Naive B cell (primary cell): ENCODE measurements around the gene EPHA3. TPM values are rescaled to one million over a fixed set of nuclear protein-coding genes. Genes with fewer than 3 reads are reported as not detected.

Experiments
- ATAC-seq, 2 donors: fragments of 150-1000 bp; cut with Tn5 transposase; 2 replicates each; pipeline ENCODE4 v1.10.0; 2021; ENCODE audit warnings: low read depth in 2 of 2, mild to moderate bottlenecking in 2 of 2, moderate library complexity in 2 of 2
- DNase-seq: peaks from one replicate; pipeline ENCODE4 v3.0.0; 2022
- H3K27ac Mint-ChIP-seq, 6 donors: one replicate each; pipeline ENCODE4 v1.8.0; 2020 to 2022; ENCODE audit warnings: mild to moderate bottlenecking in 6 of 6, mixed read lengths in 6 of 6, moderate library complexity in 5 of 6, inconsistent platforms in 2 of 6
- H3K27me3 Mint-ChIP-seq, 3 donors: one replicate each; pipeline ENCODE4 v1.8.0; 2021 to 2022; ENCODE audit warnings: mixed read lengths in 3 of 3, mild to moderate bottlenecking in 1 of 3
- H3K36me3 Mint-ChIP-seq, 2 donors: one replicate each; pipeline ENCODE4 v1.8.0; 2020 to 2022; ENCODE audit warnings: mixed read lengths in 2 of 2, inconsistent platforms in 1 of 2, mild to moderate bottlenecking in 1 of 2
- H3K4me1 Mint-ChIP-seq, 3 donors: one replicate each; pipeline ENCODE4 v1.8.0; 2020 to 2022; ENCODE audit warnings: mixed read lengths in 3 of 3, inconsistent platforms in 1 of 3, mild to moderate bottlenecking in 1 of 3, moderate library complexity in 1 of 3
- H3K4me3 Mint-ChIP-seq, 8 donors: one replicate each; pipeline ENCODE4 v1.8.0; 2020 to 2022; ENCODE audit warnings: mild to moderate bottlenecking in 8 of 8, mixed read lengths in 8 of 8, moderate library complexity in 8 of 8, inconsistent platforms in 2 of 8
- H3K9me3 Mint-ChIP-seq, 7 donors: one replicate each; pipeline ENCODE4 v1.8.0; 2020 to 2022; ENCODE audit warnings: mixed read lengths in 7 of 7, mild to moderate bottlenecking in 5 of 7, inconsistent platforms in 2 of 7, moderate library complexity in 1 of 7
- polyA plus RNA-seq, 6 donors: library from polyadenylated mRNA; unstranded; fragments of 300-500 nt; fragmentation: Illumina TruSeq; gene quantifications; one replicate each; pipeline ENCODE4 v1.2.3, GENCODE V29; 2021; ENCODE audit warnings: low read depth in 6 of 6

The EPHA3 gene
- polyA plus RNA-seq, 6 donors from 2014 or later, result not detected

DNA sequence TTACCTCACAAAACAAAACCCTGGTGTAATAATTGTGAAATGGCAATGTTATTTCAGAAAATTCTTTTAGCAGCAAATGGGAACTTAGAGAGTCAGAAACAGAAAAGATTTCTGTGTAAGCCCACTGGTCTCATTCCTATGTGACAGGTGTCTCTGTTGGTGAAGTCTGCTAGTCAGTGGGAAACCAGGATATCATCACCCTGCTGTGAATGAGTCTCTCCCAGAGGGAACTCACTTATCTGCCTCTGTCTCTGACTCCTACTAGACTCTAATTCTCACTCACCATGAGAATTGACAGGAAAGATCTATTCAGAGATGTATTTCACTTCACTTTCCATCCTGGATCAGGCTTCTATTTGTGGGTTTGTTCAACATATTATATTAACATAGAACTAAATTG lies 266.0 kb downstream of the EPHA3 start:
- Mint-ChIP-seq H3K4me1 (no peaks in the 10 kb centered on the region), H3K27ac (no peak overlapping the region), H3K36me3 (no peaks in the 10 kb centered on the region), H3K4me3 (no peak overlapping the region), H3K9me3 (peaks cover 0 to 7% (median 2%) of the 10 kb centered on the region in 7 donors), H3K27me3 (no peaks in the 10 kb centered on the region)
- no peak for DNase-seq
- no peak for ATAC-seq

DNA sequence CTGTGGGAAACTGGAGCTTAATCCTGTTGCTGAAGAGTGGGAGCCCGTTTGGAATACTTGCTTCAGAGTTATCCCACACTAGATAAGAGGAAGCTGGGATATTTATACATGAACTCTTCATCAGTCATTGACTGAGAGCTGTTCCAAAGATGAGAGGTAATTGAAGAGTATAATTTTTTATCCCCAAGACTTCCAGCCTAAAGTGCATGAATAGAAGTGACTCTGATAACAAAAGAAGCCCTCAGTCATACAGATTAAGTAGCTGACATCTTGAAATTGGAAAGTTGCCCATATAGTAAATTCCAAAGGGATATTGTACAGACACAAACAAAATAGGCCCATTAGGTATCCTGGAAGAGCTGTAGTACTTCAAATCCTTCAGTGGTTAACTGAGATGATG lies 268.0 kb downstream of the EPHA3 start:
- no peaks in the 10 kb centered on the region for H3K4me1 Mint-ChIP-seq
- H3K36me3 Mint-ChIP-seq, result no peaks in the 10 kb centered on the region
- no peak overlapping the region for H3K4me3 Mint-ChIP-seq
- peaks cover 0 to 7% (median 0%) of the 10 kb centered on the region in 7 donors for H3K9me3 Mint-ChIP-seq
- no peak overlapping the region for H3K27ac Mint-ChIP-seq
- H3K27me3 Mint-ChIP-seq, result no peaks in the 10 kb centered on the region
- no peak for DNase-seq
- no peak for ATAC-seq

DNA sequence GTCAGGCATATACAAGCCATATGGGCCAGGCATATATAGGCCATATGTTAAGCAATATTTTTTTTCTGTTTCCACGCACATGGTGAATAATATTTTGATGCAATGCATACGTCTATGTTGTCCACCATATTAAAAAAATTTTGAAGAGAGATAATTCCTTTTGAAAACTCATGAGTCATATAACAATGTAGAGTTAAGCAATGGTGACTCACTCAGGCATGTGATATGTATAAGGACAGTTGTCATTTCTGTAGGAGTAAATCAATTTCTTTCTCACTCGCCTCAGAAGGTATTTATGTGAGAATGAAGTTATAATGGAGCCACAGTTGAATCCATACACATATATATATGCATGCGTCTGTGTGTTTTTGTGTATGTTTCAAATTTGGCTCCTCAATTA lies 272.6 kb downstream of the EPHA3 start:
- DNase-seq, result no peak
- peaks cover 0 to 9% (median 2%) of the 10 kb centered on the region in 7 donors for H3K9me3 Mint-ChIP-seq
- no peak for ATAC-seq
- no peak overlapping the region for H3K4me3 Mint-ChIP-seq
- no peaks in the 10 kb centered on the region for H3K27me3 Mint-ChIP-seq
- H3K27ac Mint-ChIP-seq, result no peak overlapping the region
- no peaks in the 10 kb centered on the region for H3K4me1 Mint-ChIP-seq
- no peaks in the 10 kb centered on the region for H3K36me3 Mint-ChIP-seq

DNA sequence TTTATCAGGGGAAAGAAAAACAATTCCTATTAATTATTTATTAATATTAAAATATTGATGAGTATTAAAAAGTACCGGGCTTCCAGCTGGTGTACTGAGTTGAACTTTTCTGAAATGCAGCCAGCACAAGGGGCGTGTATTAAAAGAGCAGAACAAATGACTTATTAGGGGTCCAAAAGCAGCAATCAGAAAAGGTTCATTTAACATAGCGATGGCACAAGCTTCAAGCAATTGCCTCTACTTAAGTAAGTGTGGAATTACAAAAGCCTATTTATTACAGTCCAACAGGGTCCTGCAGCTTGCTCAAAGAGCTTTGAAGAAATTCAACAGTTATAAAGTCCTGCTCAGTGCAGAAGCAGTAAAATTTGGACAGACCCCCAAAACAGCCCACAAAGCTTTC lies 285.6 kb downstream of the EPHA3 start:
- peaks cover 0 to 9% (median 0%) of the 10 kb centered on the region in 7 donors for H3K9me3 Mint-ChIP-seq
- no peak for ATAC-seq

DNA sequence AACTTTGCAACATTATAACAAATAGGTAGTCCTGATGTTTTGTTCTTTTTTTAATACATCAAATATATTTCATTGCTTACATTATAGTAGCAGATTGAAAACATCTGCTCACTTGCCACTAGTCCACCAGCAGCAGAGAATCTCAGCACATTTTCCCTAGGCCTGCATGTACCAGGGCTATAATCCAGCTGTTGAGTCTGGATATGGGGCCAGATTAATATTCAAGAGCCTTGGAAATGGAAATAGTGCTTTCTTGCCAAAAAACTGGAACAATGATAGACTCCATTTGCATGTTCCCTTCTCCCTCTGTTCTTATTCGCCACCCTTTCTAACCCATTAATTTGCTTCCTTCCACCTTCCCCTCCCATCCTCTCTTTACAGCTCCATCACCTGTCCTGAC lies 288.0 kb downstream of the EPHA3 start:
- no peaks in the 10 kb centered on the region for H3K27me3 Mint-ChIP-seq
- no peaks in the 10 kb centered on the region for H3K36me3 Mint-ChIP-seq
- H3K4me3 Mint-ChIP-seq, result no peak overlapping the region
- ATAC-seq (no peak), DNase-seq (no peak)
- H3K4me1 Mint-ChIP-seq, result no peaks in the 10 kb centered on the region
- peaks cover 0 to 4% (median 0%) of the 10 kb centered on the region in 7 donors for H3K9me3 Mint-ChIP-seq
- H3K27ac Mint-ChIP-seq, result no peak overlapping the region

More for the DNA sequence above, 285.6 kb downstream of the EPHA3 start:
- no peak overlapping the region for H3K4me3 Mint-ChIP-seq
- H3K4me1 Mint-ChIP-seq, result no peaks in the 10 kb centered on the region
- no peaks in the 10 kb centered on the region for H3K27me3 Mint-ChIP-seq
- no peaks in the 10 kb centered on the region for H3K36me3 Mint-ChIP-seq
- no peak for DNase-seq
- no peak overlapping the region for H3K27ac Mint-ChIP-seq

DNA sequence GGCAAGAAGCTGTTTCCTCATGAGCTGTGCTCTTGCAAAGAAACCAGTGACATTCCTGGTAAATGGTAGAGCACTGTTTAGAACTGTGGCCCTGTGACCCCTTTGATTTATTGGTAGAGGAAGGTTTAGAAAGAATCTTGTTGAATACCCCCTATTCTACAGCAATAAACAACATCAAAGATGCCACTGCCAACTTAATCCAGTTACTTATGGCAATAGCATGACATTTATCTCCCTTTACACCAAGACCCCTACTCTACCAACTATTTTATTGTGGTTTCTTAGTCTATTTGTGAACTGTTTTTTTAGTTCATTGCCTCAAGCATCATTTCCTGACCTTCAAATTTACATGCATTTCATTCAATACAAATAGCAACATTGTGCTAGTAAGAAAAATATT lies 288.6 kb downstream of the EPHA3 start:
- no peaks in the 10 kb centered on the region for H3K27me3 Mint-ChIP-seq
- peaks cover 0 to 4% (median 0%) of the 10 kb centered on the region in 7 donors for H3K9me3 Mint-ChIP-seq
- no peak for DNase-seq
- ATAC-seq, result no peak
- H3K4me1 Mint-ChIP-seq, result no peaks in the 10 kb centered on the region
- H3K36me3 Mint-ChIP-seq, result no peaks in the 10 kb centered on the region
- no peak overlapping the region for H3K4me3 Mint-ChIP-seq
- no peak overlapping the region for H3K27ac Mint-ChIP-seq

DNA sequence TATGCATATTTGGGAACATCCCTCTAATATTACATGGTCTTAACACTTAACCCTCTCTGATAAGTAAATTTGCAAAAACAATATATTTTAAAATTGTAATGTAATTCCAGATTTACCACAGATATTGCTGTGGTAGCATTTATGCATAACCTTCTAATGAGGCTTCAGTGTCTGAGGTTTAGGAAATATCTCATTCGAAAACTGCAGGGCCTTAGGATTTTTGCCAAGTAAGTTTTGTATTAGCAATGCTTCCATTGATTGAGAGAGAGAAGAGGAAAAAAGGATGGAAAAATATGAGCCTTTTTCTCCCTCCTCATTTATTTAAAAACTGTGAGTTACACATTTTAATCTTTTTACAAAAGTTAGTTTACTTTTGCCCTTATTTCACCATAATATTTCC lies 294.6 kb downstream of the EPHA3 start:
- ATAC-seq (no peak), DNase-seq (no peak)
- H3K9me3 Mint-ChIP-seq, result no peaks in the 10 kb centered on the region
- no peaks in the 10 kb centered on the region for H3K4me1 Mint-ChIP-seq
- no peaks in the 10 kb centered on the region for H3K36me3 Mint-ChIP-seq
- H3K4me3 Mint-ChIP-seq, result no peak overlapping the region
- no peaks in the 10 kb centered on the region for H3K27me3 Mint-ChIP-seq
- no peak overlapping the region for H3K27ac Mint-ChIP-seq

DNA sequence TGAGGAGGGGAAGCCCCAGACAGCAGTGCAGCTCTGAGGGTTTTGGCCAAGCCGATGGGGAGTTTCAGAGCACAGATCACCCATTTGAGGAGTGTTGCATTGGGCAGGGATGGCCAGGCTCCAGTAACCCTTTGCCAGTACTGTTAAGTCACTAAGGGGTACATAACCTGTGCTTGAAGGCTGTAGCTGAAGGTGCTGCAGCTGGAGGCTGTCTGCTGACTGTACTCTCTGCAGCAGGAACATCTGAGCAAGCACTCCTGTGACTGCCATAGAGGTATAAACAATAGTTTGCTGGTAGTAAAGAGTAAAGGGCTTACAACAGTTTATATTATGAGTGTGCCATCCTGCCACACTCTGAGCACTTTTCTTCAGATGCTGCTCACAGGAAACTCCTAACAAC lies 297.8 kb downstream of the EPHA3 start:
- Mint-ChIP-seq H3K4me1 (no peaks in the 10 kb centered on the region), H3K9me3 (peaks cover 0 to 4% (median 0%) of the 10 kb centered on the region in 7 donors), H3K4me3 (no peak overlapping the region), H3K27me3 (no peaks in the 10 kb centered on the region), H3K27ac (no peak overlapping the region), H3K36me3 (no peaks in the 10 kb centered on the region)
- no peak for DNase-seq
- ATAC-seq, result no peak

DNA sequence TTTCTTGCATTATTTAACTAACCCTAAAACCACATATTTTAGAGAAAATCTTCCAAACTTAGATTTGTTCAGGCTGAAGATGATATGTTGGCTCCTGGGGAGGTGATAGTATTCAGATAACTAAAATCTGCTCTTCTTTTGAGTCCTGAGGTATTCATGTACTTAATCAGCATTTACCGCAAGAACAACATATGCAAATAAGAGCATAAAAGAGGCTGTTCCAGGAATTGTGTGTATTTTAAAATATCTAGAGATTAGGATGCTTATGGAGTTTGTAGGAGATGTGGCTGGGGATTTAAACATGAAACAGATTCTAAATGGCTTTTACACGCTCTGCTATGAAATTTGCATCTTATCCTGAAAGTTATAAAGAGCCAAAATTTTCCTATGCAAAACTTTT lies 298.2 kb downstream of the EPHA3 start:
- H3K4me3 Mint-ChIP-seq, result no peak overlapping the region
- ATAC-seq (no peak), DNase-seq (no peak)
- no peak overlapping the region for H3K27ac Mint-ChIP-seq
- peaks cover 0 to 4% (median 0%) of the 10 kb centered on the region in 7 donors for H3K9me3 Mint-ChIP-seq
- H3K27me3 Mint-ChIP-seq, result no peaks in the 10 kb centered on the region
- no peaks in the 10 kb centered on the region for H3K36me3 Mint-ChIP-seq
- no peaks in the 10 kb centered on the region for H3K4me1 Mint-ChIP-seq

DNA sequence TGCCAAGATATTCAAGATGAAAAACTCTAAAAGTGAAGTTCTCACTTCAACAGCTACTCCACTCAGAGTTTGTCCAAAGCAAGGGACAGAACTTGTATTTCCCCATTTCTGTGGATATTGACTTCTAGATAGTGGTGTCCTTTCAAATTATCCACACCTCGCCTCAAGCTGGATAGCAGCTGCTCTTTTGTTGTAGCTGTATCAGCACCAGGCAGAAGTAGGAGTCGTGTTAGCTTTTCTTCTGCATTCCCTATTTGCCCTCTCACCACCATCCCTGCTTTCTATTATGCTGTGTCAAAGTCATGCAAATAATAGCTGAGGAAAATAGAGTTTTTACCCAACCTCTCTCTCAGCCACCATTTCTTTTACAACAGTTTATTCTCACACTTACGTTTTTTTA lies 303.8 kb downstream of the EPHA3 start:
- Mint-ChIP-seq H3K27ac (no peak overlapping the region), H3K36me3 (no peaks in the 10 kb centered on the region), H3K4me3 (no peak overlapping the region), H3K27me3 (no peaks in the 10 kb centered on the region), H3K4me1 (no peaks in the 10 kb centered on the region), H3K9me3 (peaks cover 0 to 4% (median 0%) of the 10 kb centered on the region in 7 donors)
- ATAC-seq, result no peak
- DNase-seq, result no peak

DNA sequence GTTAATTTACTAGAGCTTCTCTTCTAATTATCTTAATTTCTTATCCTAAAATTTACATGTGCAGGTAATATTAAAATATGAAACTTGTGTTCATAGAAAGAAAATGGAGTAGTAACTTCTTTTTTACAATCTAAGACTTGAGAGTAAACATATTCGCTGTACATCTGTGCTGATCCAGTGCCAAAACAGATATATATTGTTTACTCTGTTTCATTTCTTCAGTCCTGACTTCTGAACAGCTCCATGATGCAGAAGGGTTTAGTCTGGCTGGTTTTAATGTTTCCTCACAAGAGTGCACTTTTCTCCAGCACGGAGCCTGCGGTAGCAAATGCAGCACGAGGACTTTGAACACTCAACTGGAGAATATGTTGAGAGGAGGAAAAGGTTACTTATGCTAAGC lies 306.8 kb downstream of the EPHA3 start:
- Mint-ChIP-seq H3K4me1 (no peaks in the 10 kb centered on the region), H3K36me3 (no peaks in the 10 kb centered on the region), H3K27ac (no peak overlapping the region), H3K27me3 (no peaks in the 10 kb centered on the region), H3K4me3 (no peak overlapping the region), H3K9me3 (no peaks in the 10 kb centered on the region)
- DNase-seq (no peak), ATAC-seq (no peak)

DNA sequence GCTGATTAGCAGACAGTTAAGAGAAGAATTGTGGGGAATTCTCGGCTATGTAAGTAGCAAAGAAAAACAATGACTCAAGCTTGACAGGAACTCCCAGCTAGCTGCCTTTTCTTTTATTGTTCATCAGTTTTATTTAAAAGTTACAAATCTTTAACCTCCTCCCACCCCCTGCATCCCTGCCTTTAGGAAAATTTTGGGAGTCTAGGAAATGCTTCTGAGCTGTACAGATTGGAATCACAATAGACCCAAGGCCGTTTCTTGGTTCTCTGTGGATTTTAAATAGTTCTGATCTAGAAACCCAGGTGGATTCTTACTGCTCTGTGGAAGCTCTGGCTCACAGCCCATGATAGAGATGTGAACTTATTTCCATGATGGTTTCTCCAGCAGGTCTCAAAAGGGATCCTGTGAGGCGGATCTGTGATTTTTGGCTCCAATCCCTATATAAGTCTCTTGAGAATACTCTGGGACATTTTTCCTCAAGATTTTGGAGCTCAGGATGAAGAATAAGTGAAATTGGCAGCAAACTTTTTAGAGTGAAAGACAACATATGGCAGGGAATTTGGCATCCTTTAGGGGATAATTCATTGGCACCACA lies 312.3 kb downstream of the EPHA3 start:
- Mint-ChIP-seq H3K4me3 (no peak overlapping the region), H3K4me1 (no peaks in the 10 kb centered on the region), H3K27me3 (no peaks in the 10 kb centered on the region), H3K9me3 (no peaks in the 10 kb centered on the region), H3K36me3 (no peaks in the 10 kb centered on the region), H3K27ac (no peak overlapping the region)
- DNase-seq (no peak), ATAC-seq (no peak)

DNA sequence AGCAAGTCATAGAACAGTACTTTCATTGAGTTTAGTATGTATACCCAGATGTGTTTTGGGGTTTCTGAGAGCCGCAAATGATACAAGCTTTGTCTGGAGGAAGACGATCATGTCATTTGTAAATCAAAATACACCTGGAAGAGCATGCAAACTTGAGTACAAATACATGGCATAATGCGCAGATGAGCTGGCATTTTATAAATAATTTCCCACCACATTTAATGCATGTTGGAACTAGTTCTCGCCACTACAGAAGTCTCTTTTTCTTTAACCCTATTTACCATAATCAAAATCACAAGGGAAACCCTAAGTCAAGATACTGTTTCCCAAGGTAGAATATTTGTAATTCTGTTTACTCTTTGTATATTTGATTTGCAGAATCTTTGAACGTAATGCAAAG lies 318.6 kb downstream of the EPHA3 start:
- DNase-seq (no peak), ATAC-seq (no peak)
- no peak overlapping the region for H3K4me3 Mint-ChIP-seq
- no peaks in the 10 kb centered on the region for H3K36me3 Mint-ChIP-seq
- no peaks in the 10 kb centered on the region for H3K9me3 Mint-ChIP-seq
- no peaks in the 10 kb centered on the region for H3K4me1 Mint-ChIP-seq
- no peaks in the 10 kb centered on the region for H3K27me3 Mint-ChIP-seq
- no peak overlapping the region for H3K27ac Mint-ChIP-seq

DNA sequence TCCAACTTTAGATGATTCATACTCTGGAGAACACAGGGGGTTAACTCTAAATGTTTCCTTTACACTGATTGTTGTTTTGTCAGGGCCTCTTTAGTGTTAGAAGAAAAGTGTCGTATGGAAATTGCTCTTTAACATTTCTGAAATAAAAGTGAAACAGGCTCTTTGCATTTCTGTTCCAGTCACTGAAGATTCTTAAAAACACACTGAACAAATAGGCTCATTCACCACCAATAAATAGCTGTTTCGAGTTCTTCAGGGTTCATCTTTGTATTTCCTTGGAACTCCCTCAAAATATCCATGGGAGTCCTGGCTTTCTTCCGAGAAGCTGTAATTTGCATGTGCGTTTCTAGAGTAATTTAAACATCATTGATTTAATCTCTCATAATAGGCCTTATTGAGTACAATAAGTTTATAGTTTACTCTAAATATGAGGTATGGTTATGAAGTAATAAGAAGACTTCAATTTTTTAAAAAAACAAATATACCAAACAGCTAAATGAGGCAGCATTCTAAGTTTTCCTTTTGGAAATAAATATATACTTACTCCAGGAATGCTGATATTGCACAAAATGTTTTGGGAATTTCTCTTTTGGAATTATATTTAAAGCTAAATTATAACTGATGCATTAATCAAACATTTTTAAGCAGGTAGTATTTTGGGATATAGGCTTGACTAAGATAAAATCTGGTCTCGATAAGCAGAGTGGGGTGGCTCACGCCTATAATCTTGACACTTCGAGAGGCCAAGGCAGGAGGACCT lies 327.4 kb downstream of the EPHA3 start:
- DNase-seq (no peak), ATAC-seq (no peak)
- H3K4me1 Mint-ChIP-seq, result no peaks in the 10 kb centered on the region
- no peak overlapping the region for H3K27ac Mint-ChIP-seq
- H3K27me3 Mint-ChIP-seq, result no peaks in the 10 kb centered on the region
- no peaks in the 10 kb centered on the region for H3K36me3 Mint-ChIP-seq
- H3K9me3 Mint-ChIP-seq, result no peaks in the 10 kb centered on the region
- H3K4me3 Mint-ChIP-seq, result no peak overlapping the region
